Measurements from ENCODE around the gene CLEC2D. TPM values are rescaled to one million over a fixed set of nuclear protein-coding genes. Genes with fewer than 3 reads are reported as not detected.
A peak's percentile ranks its signal among the peaks of the same experiment; 100 is the strongest.

CLEC2D gene
- total and polyA plus RNA-seq, 10 of the 15 experiments (the other 5 are each of a cell fraction or from before 2014, with no cell fraction given), result 4.6 to 29.8 (median 16.0) TPM

- TF ChIP-seq SREBF1 (IDR thresholded peaks at IDR 0.05; ENCODE audit: low read length), result no peak
- peak; percentile 47; the same call in 1 of the 2 replicates for TF ChIP-seq TAF1 (IDR thresholded peaks at IDR 0.05; ENCODE audit: borderline replicate concordance, low read depth, low read length)
- TF ChIP-seq RB1 (IDR thresholded peaks at IDR 0.05; ENCODE audit: borderline replicate concordance), result no peak
- no peak for TF ChIP-seq STAT1 (conservative IDR thresholded peaks at IDR 0.05)
- no peak for TF ChIP-seq CBX3 (IDR thresholded peaks at IDR 0.05; ENCODE audit: borderline replicate concordance, low read depth)
- TF ChIP-seq ZBTB40 (IDR thresholded peaks at IDR 0.05; ENCODE audit: borderline replicate concordance), result no peak
- TF ChIP-seq SPI1 (IDR thresholded peaks at IDR 0.05; ENCODE audit: borderline replicate concordance, insufficient read depth, low read depth, low read length), result peak; percentile 77; the same call in 1 of the 2 replicates
- 0 out of 2 replicates have a peak, but pooled peaks have one; percentile 8 for TF ChIP-seq PML (IDR thresholded peaks at IDR 0.05; ENCODE audit: low read length)
- no peak for TF ChIP-seq JUNB (IDR thresholded peaks at IDR 0.05)
- TF ChIP-seq FOXM1 (IDR thresholded peaks at IDR 0.05; ENCODE audit: low read depth, low read length), result no peak
- TF ChIP-seq SKIL (IDR thresholded peaks at IDR 0.05; ENCODE audit: low read depth, poor library complexity, severe bottlenecking), result no peak
- no peak for TF ChIP-seq TBL1XR1 (IDR thresholded peaks at IDR 0.05; ENCODE audit: low read depth, low read length)
- TF ChIP-seq ZNF687 (IDR thresholded peaks at IDR 0.05), result no peak
- no peak for TF ChIP-seq HDAC6 (IDR thresholded peaks at IDR 0.05; ENCODE audit: unreplicated experiment)
- TF ChIP-seq IRF4 (IDR thresholded peaks at IDR 0.05; ENCODE audit: low read depth, low read length), result no peak
- no peak for TF ChIP-seq ZNF592 (IDR thresholded peaks at IDR 0.05)
Observed at GRCh38 chr12:9651265-9651729, 18.2 kb upstream of the CLEC2D start (continued).

All from GM12878 (cell line).